ENCODE measurements around the gene S100A16. TPM values are rescaled to one million over a fixed set of nuclear protein-coding genes. Genes with fewer than 3 reads are reported as not detected.

S100A16 gene
- total and polyA plus RNA-seq, 9 of the 15 experiments (the other 6 are each of a cell fraction or from before 2014, with no cell fraction given), result 1.6 to 6.9 (median 4.3) TPM

GRCh38 chr1:153633754-153634665 is 21.1 kb upstream of the S100A16 start, which contains the start of gene CHTOP (continued):
- TF ChIP-seq PRDM10 (IDR thresholded peaks at IDR 0.05; ENCODE audit: partially characterized antibody), result peak; percentile 36
- TF ChIP-seq ZFPM2 (CRISPR knock-in tag; IDR thresholded peaks at IDR 0.05), result no peak
- TF ChIP-seq SPI1 (IDR thresholded peaks at IDR 0.05; ENCODE audit: borderline replicate concordance, low read depth, low read length), result no peak
- peak; percentile 83 for TF ChIP-seq ARID4B (CRISPR knock-in tag; IDR thresholded peaks at IDR 0.05)
- no peak for TF ChIP-seq ZBTB5 (IDR thresholded peaks at IDR 0.05)
- peak; percentile 38 for TF ChIP-seq ETS1 (conservative IDR thresholded peaks at IDR 0.05; ENCODE audit: control insufficient read depth, low read depth, low read length)
- TF ChIP-seq ELF1 (tag; IDR thresholded peaks at IDR 0.05), result peak; percentile 49; the same call in 1 of the 2 replicates
- no peak for TF ChIP-seq NFATC3 (IDR thresholded peaks at IDR 0.05)
- TF ChIP-seq KLF10 (CRISPR knock-in tag; IDR thresholded peaks at IDR 0.05), result no peak

Measured in K562 (cell line).